Measurements from ENCODE around the gene DYSF.

DNA sequence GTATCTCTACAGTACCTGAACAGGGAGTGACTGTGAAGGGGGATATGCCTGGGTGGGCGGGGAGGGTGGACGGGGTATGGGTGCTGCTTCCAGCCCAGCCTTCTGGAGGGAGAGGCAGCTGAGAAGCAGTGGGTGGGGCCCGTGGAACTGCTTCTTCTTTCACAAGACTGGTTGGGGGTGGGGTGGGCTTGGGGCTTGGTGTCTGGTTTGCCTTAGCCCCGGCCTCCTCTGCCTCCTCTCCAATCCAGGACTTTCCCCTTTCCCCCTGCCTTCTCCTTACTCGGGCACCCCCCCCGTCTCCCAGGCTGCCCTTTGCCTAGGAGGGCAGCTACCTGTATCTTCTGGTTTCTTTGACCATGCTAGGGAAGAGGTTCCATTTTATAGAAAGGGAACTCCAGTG, 233.4 kb downstream of the DYSF start:
- TF ChIP-seq GATA2 (IDR thresholded peaks at IDR 0.05; ENCODE audit: low read depth, low read length) (no peak), GATA3 (IDR thresholded peaks at IDR 0.05; ENCODE audit: low read depth, low read length) (no peak)

Measured in SH-SY5Y (cell line).